Measurements from ENCODE around the gene IRF8.

The IRF8 gene

DNA sequence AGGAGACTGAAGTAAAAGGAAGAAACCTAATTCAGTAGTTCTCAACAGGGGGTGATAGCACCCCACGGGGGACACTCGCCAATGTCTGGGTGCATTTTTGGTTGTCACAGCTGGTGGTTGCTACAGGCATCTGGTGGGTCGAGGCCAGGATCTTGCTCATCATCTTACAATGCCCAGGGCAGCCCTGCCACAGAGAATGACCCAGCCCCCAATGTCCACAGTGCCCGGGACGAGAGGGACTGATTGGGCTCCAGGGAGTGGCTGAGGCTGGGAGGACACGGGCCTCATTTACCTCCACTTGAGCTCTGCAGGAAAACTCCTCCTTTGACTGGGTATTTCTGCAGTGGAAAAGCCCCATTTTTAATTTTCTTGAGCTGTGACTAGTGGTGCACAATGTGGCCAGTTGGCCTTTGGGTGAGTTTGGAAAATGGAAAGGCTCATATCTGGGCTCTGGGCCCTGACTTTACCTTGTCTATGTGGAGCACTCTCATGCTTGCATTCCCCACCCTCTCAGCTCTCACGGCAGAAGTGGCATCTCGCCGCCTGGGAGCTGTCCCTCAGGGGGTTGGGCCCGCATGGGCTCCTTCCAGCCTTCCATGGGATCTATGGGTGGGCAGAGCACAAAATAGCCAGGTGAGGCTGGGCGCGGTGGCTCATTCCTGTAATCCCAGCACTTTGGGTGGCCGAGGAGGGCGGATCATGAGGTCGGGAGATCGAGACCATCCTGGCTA is 37.7 kb upstream of the IRF8 start:
- TF ChIP-seq, protein P1, sequence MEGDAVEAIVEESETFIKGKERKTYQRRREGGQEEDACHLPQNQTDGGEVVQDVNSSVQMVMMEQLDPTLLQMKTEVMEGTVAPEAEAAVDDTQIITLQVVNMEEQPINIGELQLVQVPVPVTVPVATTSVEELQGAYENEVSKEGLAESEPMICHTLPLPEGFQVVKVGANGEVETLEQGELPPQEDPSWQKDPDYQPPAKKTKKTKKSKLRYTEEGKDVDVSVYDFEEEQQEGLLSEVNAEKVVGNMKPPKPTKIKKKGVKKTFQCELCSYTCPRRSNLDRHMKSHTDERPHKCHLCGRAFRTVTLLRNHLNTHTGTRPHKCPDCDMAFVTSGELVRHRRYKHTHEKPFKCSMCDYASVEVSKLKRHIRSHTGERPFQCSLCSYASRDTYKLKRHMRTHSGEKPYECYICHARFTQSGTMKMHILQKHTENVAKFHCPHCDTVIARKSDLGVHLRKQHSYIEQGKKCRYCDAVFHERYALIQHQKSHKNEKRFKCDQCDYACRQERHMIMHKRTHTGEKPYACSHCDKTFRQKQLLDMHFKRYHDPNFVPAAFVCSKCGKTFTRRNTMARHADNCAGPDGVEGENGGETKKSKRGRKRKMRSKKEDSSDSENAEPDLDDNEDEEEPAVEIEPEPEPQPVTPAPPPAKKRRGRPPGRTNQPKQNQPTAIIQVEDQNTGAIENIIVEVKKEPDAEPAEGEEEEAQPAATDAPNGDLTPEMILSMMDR (IDR thresholded peaks at IDR 0.05; ENCODE audit: low read depth, low read length, poor library complexity, severe bottlenecking), result no peak
- TF ChIP-seq EZH2phosphoT487 (IDR thresholded peaks at IDR 0.05; ENCODE audit: borderline replicate concordance, low read length), result no peak
- Histone ChIP-seq H3F3A (ENCODE audit: control insufficient read depth, insufficient read depth) (no peaks in the 10 kb centered on the region; the same call in none of the 2 replicates), H3K36me3 (ENCODE audit: control insufficient read depth, low read length) (no peaks in the 10 kb centered on the region), H3K9me2 (replicated peaks; ENCODE audit: control insufficient read depth, low read length) (no peaks in the 10 kb centered on the region), H3K79me2 (ENCODE audit: control insufficient read depth, low read length) (no peaks in the 10 kb centered on the region), H3K4me1 (ENCODE audit: control insufficient read depth, low read length) (peaks cover 37% of the 10 kb centered on the region), H3K4me2 (ENCODE audit: low read length) (no peak overlapping the region), H3K9me3 (ENCODE audit: control insufficient read depth, insufficient read depth, low read length) (peaks cover 4% of the 10 kb centered on the region; the same call in 1 of the 2 replicates), H3K27ac (ENCODE audit: low read depth, low read length) (no peak overlapping the region), H4K20me1 (ENCODE audit: control insufficient read depth, insufficient read depth, low read depth, low read length) (no peaks in the 10 kb centered on the region), H3K27me3 (ENCODE audit: control insufficient read depth, low read length) (no peaks in the 10 kb centered on the region), H3K4me3 (ENCODE audit: low read length) (no peak overlapping the region)

DNA sequence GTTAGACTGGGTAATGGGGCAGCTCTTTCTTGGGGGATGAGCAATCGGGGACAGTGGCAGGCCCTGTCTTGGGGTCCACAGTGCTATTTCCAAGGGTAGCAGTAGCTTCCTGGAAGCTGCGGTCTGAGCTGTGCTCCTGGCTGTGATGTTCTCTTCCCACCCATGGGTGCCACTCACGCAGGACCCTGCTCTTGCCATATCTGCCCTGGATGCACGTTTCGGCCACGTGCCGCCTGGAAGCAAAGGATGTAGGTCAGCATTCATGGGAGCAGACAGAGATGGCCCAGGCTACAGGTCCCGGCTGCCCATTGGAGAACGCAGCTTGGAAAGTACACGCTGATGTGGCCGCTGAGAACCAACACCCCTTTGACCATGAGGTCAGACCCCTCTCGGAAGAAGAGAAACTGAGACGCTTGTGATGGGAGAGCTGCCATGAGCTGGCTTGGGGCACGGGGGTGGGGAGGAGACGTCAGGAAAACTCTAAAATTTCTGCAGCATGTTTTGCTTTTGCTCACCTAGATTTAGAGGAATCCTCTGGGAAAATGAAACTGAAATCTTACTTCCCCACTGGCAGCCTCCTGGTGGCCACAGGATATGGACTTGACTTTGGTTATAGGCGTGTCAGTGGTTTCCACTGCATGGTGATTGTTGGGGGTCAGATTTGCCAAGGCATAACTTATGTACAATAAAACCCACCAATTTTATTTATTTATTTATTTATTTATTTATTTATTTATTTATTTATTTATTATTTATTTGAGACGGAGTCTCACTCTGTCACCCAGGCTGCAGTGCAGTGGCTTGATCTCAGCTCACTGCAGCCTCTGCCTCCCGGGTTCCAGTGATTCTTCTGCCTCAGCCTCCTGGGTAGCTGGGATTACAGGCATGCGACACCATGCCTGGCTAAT is 36.2 kb upstream of the IRF8 start:
- H3K36me3 ChIP-seq (ENCODE audit: control insufficient read depth, low read length), result no peaks in the 10 kb centered on the region
- H3K27me3 ChIP-seq (ENCODE audit: control insufficient read depth, low read length), result no peaks in the 10 kb centered on the region
- no peaks in the 10 kb centered on the region for H4K20me1 ChIP-seq (ENCODE audit: control insufficient read depth, insufficient read depth, low read depth, low read length)
- no peak overlapping the region for H3K4me3 ChIP-seq (ENCODE audit: low read length)
- no peak overlapping the region for H3K27ac ChIP-seq (ENCODE audit: low read depth, low read length)
- H3K9me2 ChIP-seq (replicated peaks; ENCODE audit: control insufficient read depth, low read length), result no peaks in the 10 kb centered on the region
- peaks cover 4% of the 10 kb centered on the region; the same call in 1 of the 2 replicates for H3K9me3 ChIP-seq (ENCODE audit: control insufficient read depth, insufficient read depth, low read length)
- H3K4me2 ChIP-seq (ENCODE audit: low read length), result no peak overlapping the region
- H3K4me1 ChIP-seq (ENCODE audit: control insufficient read depth, low read length), result peaks cover 44% of the 10 kb centered on the region
- peaks cover 3% of the 10 kb centered on the region for H3F3A ChIP-seq (ENCODE audit: control insufficient read depth, insufficient read depth)
- no peaks in the 10 kb centered on the region for H3K79me2 ChIP-seq (ENCODE audit: control insufficient read depth, low read length)
- TF ChIP-seq, protein P1 (IDR thresholded peaks at IDR 0.05; ENCODE audit: low read depth, low read length, poor library complexity, severe bottlenecking), result no peak
- TF ChIP-seq EZH2phosphoT487 (IDR thresholded peaks at IDR 0.05; ENCODE audit: borderline replicate concordance, low read length), result no peak

DNA sequence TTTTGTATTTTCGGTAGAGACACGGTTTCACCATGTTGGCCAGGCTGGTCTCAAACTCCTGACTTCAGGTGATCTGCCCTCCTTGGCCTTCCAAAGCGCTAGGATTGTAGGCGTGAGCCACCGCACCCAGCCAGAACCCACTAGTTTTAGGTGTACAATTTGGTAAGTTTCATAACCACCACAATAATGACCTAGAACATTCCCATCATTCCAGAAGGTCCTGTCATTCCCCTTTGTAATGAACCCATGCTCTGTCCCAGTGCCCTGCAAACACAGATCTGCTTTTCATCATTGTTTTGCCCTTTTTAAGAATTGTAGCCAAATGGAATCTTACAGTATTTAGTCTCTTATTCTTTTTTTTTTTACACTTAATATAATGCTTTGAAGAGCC is 35.6 kb upstream of the IRF8 start:
- H3F3A ChIP-seq (ENCODE audit: control insufficient read depth, insufficient read depth), result peaks cover 8% of the 10 kb centered on the region
- no peaks in the 10 kb centered on the region for H3K9me2 ChIP-seq (replicated peaks; ENCODE audit: control insufficient read depth, low read length)
- H4K20me1 ChIP-seq (ENCODE audit: control insufficient read depth, insufficient read depth, low read depth, low read length), result no peaks in the 10 kb centered on the region
- no peak overlapping the region for H3K4me2 ChIP-seq (ENCODE audit: low read length)
- peaks cover 48% of the 10 kb centered on the region for H3K4me1 ChIP-seq (ENCODE audit: control insufficient read depth, low read length)
- no peaks in the 10 kb centered on the region for H3K36me3 ChIP-seq (ENCODE audit: control insufficient read depth, low read length)
- H3K4me3 ChIP-seq (ENCODE audit: low read length), result no peak overlapping the region
- H3K27ac ChIP-seq (ENCODE audit: low read depth, low read length), result no peak overlapping the region
- no peaks in the 10 kb centered on the region for H3K27me3 ChIP-seq (ENCODE audit: control insufficient read depth, low read length)
- TF ChIP-seq, protein P1 (IDR thresholded peaks at IDR 0.05; ENCODE audit: low read depth, low read length, poor library complexity, severe bottlenecking), result no peak
- TF ChIP-seq EZH2phosphoT487 (IDR thresholded peaks at IDR 0.05; ENCODE audit: borderline replicate concordance, low read length), result no peak
- H3K79me2 ChIP-seq (ENCODE audit: control insufficient read depth, low read length), result no peaks in the 10 kb centered on the region
- H3K9me3 ChIP-seq (ENCODE audit: control insufficient read depth, insufficient read depth, low read length), result peaks cover 8% of the 10 kb centered on the region; the same call in 1 of the 2 replicates

Data from DOHH2 (cell line).